ENCODE data around the gene NIT1.
A peak's percentile ranks its signal among the peaks of the same experiment; 100 is the strongest.

Gene NIT1

DNA sequence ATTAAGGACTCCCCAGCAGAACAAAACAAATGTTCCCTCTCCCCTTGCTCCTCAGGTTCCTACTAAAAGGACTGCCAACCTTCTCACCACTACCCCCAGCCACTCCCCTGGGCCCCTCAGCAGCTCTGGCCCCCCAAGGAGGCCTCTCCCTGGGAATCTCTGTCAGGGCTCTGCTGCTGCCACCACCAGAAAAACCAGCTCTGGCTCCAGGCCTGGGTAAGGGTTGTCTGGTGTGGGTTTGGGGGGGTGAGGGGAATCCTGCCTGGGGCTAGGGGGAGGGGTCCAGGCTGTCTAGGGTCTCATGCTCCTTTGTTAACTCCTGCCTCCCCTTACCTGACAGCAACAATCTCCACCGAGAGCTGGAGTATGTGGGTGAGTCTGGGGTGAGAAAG lies 33.3 kb upstream of the NIT1 start:
- DNase-seq (ENCODE audit: low read depth), result no peak

- no peak for DNase-seq (ENCODE audit: low read depth)
Observed at GRCh38 chr1:161085165-161085564, 32.7 kb upstream of the NIT1 start.

DNA sequence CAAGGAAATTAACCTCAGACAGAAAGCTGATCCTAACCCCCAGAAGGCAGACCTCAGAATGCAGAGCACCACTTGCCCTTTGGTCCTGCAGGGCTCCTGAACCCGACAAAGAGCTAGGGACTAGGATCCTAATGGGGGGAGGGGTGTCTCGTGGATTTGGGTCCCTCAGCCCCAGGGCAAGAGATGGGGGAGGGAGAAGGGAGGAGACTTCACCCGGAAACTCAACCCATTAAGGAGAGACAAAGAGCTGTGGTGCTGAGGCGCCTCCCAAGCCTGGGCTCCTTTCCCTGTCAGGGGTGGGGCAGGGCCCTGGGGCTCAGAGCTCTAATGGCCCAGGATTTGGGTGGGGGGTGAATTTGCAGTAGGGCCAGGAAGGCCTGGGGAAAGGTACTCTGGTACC lies 31.4 kb upstream of the NIT1 start:
- no peak for DNase-seq (ENCODE audit: low read depth)

DNA sequence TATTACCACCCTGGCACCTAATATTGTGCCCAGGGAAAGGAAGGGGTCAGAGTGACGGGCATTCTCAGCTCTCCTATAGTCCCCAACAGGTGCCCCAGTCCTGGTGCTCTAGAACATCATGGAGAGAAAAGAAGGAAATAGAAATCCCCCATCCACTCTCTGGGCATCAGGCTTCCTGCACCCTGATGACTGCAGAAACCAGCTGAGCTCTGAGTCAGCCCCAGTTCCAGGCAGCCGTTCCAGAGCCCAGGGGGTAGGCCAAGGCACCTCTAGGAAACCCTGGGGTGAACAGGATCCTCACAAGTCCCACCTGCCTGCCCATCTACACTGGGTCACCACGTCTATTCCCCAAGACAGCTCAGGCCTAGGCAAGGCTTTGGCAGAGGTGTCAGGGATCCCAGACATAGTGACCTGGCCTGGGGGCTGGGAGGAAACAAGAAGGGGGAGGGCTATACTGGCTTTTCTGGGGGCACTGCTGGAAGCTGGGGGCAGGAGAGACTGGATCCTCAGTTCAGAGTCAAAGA lies 29.3 kb upstream of the NIT1 start:
- no peak for DNase-seq (ENCODE audit: low read depth)

- DNase-seq (ENCODE audit: low read depth), result no peak
Observed at GRCh38 chr1:161089251-161089924, 28.5 kb upstream of the NIT1 start, which contains the start of gene NECTIN4. NECTIN4 (minus strand) TSS chr1:161089558; CDS start chr1:161089296, 262 bp downstream.

DNA sequence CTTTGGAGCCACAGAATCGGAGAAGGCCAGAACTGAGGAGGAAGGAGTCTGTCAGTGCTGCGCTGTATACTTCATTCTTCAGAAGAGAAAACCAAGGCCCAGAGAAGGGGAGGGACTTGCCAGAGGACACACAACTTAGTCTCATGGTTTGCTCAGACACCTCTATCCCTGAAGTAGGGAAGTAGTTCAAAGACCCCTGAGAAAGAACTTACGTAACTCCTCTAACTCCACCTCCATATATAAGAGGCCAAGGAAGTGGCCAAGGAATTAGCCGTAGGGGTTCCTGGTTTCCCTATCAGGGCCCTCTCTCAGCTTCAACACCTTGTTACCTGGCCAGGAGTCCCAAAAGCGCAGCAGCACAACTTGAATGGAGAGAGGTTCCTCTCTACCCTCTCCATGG lies 28.0 kb upstream of the NIT1 start:
- no peak for DNase-seq (ENCODE audit: low read depth)

GRCh38 chr1:161090617-161091016 lies 27.3 kb upstream of the NIT1 start:
- DNase-seq (ENCODE audit: low read depth), result no peak

DNA sequence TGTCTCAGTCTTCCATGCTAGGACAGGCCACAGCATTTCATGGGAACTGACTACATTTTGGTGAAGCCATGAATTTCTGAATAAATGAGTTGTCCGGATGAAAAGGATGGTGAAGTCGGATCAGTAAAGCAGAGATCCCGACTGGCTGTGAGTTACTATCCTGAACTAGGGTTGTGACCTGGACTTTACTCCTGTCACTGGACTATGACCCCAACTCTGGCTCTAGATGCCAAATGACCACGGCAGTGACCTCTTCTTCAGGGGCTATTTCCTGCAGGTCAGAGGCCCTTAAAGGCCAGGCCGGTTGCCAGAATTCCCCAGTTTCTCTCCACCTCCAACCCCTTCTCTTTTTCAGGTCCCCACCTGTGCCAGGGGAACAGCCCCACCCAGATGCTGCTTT lies 26.8 kb upstream of the NIT1 start:
- no peak for DNase-seq (ENCODE audit: low read depth)

DNA sequence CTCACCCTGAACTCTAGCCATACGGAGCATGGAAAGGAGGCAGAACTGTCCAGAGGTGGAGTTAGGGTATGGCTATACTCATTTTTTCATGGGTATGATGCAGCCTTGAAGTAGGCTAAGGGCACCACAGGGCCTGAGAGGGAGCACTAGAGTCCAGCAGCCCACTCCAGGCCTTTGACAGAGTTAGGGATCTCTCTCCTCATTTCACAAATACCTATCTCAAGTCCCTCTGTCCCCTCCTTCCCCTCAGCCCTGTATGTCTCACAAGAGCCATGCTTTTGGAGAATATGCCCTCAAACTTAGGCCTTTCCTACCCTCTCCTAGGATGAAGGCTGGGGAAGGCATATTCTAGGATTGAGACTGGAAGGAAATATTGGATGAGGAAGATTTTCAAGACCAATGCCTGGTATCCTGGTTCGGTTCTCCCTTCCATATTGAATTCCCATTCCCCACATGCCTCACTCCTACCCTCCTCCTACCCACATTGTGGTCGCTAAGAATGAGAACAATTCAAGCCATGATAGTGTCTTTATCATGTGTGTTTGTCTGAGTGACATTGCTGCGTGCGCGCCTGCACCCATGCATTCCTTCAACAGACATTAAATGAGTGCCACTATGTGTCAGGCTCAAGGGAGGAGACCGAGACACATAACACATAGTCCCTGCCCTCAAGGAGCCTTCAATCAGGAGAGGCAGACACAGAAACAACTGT lies 26.0 kb upstream of the NIT1 start:
- DNase-seq (ENCODE audit: low read depth), result no peak

- DNase-seq (ENCODE audit: low read depth), result peak; percentile 64
Observed at GRCh38 chr1:161092621-161093028, 25.3 kb upstream of the NIT1 start.

- DNase-seq (ENCODE audit: low read depth), result no peak
Observed at GRCh38 chr1:161094481-161094880, 23.4 kb upstream of the NIT1 start.

- no peak for DNase-seq (ENCODE audit: low read depth)
Observed at GRCh38 chr1:161095230-161095629, 22.7 kb upstream of the NIT1 start.

DNA sequence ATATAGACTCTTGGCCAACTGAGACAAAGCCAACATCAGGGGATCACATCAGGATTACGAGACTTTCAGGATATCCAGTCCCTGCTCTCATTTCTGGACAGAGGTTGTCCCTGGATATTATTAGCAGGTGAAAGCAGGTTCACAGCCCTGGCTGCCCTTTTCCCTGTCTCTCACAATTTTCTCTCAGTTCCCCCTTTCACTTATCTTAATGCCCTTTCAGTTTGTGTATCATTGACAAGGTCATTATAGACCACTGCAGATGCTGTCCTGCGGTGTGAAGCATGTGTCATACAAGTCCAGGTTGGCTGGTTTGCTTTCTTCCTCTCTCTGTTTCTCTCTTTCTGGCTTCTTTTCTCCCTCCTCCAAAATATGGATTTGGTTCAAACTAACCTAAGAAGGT lies 21.9 kb upstream of the NIT1 start:
- no peak for DNase-seq (ENCODE audit: low read depth)

GRCh38 chr1:161096530-161096929 lies 21.4 kb upstream of the NIT1 start:
- DNase-seq (ENCODE audit: low read depth), result no peak

- DNase-seq (ENCODE audit: low read depth), result peak; percentile 30
Observed at GRCh38 chr1:161098210-161099068, 19.5 kb upstream of the NIT1 start, which contains the start of gene KLHDC9. KLHDC9 (plus strand) TSS chr1:161098361; CDS start chr1:161098536, 175 bp downstream.

DNA sequence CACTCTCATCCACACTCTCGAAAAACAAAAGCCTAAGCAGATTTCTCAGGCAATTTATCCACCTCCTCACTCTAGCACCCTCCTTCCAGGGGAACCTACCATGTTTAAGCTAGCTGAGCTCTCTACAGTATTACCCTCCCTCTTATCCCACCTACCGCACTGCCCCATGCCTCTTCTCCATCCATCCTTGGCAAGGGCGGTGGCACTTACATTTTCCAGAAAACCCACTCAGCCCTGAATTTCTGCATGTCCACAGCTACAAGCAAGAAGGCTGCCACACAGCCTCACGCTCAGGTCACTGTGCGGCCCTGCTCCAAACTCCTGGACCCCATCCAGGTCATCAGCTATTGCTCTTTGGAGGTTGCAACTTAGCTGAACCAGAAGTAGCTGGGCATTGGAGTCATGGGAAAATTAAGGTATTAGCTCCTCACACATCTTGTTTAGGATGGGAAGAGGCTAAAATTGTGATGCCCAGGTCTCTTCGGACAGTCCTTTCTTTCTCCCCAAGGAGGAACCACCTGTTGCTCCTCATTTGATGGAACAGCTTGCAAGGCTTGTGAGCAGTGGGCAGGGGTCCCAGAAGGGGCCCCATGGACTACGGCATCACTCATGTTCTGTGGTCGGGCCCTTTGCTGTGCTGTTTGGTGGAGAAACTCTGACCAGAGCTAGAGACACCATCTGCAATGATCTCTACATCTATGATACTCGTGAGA lies 18.7 kb upstream of the NIT1 start:
- DNase-seq (ENCODE audit: low read depth), result no peak

DNA sequence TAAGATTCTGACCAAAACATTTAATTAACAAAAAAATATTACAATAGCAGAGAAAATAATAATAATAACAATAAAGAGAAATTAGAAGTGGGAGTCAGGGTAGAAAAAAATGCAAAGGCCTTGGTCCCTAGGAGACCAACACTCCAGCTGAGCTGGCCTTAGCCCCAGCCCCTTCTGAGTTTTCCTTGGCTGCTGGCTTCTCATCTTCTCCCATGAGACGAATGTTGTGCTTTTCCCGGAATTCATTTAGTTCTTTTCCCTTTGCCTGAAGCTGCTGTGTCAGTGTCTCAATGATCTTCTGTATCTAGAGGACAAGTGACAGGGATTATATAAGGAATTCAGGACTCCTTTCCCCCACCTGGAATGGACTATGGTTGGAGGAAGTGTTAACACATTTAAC lies 17.3 kb upstream of the NIT1 start:
- no peak for DNase-seq (ENCODE audit: low read depth)

- no peak for DNase-seq (ENCODE audit: low read depth)
Observed at GRCh38 chr1:161106431-161106830, 11.5 kb upstream of the NIT1 start.

DNA sequence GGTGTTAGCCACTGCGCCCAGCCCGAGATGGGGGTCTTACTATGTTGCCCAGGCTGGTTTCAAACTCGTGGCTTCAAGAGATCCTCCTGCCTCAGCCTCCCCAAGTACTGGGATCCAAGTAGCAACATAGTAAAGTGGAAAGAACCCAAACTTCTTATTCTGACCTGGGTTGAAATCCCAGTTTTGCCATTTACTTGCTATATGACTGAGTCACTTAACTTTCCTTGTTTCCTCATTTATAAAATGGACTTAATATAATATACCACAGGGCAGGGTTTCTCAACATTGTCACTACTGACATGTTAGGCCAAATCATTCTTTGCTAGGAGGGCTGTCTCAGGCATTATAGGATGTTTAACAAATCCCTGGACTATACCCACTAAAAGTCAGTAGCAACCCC lies 6.8 kb upstream of the NIT1 start:
- no peak for DNase-seq (ENCODE audit: low read depth)

GRCh38 chr1:161111527-161111926 lies 6.4 kb upstream of the NIT1 start:
- no peak for DNase-seq (ENCODE audit: low read depth)

DNA sequence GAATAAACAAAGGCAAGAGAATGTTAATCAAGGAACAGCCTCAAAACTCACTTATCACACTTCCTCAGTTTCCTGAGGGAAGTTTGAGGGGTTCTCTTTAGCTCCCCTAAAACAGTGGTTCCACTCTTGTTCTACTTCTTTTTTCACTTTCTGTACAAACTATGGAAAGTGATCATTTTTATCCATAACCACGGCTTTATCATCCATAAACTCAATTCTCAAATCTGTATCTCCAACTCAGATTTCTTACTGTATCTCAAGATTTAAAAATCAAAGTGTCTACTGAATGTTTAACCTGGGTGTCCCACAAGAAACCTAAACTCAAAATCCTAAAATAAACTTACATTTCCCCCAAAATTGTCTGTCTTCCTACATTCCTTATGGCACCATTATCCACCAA lies 4.0 kb upstream of the NIT1 start:
- DNase-seq (ENCODE audit: low read depth), result no peak

DNA sequence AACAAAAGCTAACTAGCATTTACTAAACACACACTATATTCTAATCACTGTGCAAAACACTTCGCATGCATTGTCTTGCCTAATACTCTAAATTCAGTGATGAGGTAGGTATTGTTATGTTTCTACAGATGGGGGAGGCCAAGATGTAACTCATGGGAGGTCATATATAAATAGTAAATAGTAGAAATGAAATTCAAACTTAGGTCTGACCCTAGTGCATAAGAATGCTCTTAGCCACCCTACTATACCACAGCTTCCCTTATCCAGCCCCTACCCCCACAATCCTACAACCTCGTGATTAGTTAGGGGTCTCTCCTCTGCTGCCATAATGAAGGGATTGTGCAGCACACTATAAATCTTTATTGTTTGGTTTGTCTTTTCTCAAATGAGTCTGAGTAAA lies 3.3 kb upstream of the NIT1 start:
- DNase-seq (ENCODE audit: low read depth), result no peak

Measured in stimulated activated CD4-positive, alpha-beta T cell treated with anti-CD3 and anti-CD28 coated beads, Interleukin-2, amount 100 ng/mL, for 4 hours (primary cell).